ENCODE measurements around the gene IFI6.

IFI6 gene

GRCh38 chr1:27665016-27665651 is 6.9 kb downstream of the IFI6 start:
- DNase-seq (ENCODE audit: low spot score) = no peak
- in situ Hi-C loops (cut with MboI; ENCODE audit: low sequenced_read_pairs, unreplicated experiment) = loop anchor here (10.0 kb wide), 1 partner anchor 270 kb away; the partner anchor contains the start of gene GPR3
- no peak for TF ChIP-seq CTCF (IDR thresholded peaks at IDR 0.05; ENCODE audit: borderline replicate concordance, control extremely low read depth, extremely low read depth, insufficient read depth, missing control alignments)

GRCh38 chr1:27664291-27664690 is 7.7 kb downstream of the IFI6 start:
- in situ Hi-C loops (cut with MboI; ENCODE audit: low sequenced_read_pairs, unreplicated experiment) = loop anchor here (5.0 to 10.0 kb wide), 2 partner anchors 57 to 269 kb away; partner anchors contain the start of gene GPR3
- no peak for TF ChIP-seq CTCF (IDR thresholded peaks at IDR 0.05; ENCODE audit: borderline replicate concordance, control extremely low read depth, extremely low read depth, insufficient read depth, missing control alignments)
- DNase-seq (ENCODE audit: low spot score) = no peak

- in situ Hi-C loops (cut with MboI; ENCODE audit: low sequenced_read_pairs, unreplicated experiment) = loop anchor here (5.0 to 10.0 kb wide), 2 partner anchors 56 to 268 kb away; partner anchors contain the start of gene GPR3
- peak; percentile 83 for TF ChIP-seq CTCF (IDR thresholded peaks at IDR 0.05; ENCODE audit: borderline replicate concordance, control extremely low read depth, extremely low read depth, insufficient read depth, missing control alignments)
These were observed 9.1 kb downstream of the IFI6 start for GRCh38 chr1:27662707-27663393.

GRCh38 chr1:27662261-27662660 is 9.7 kb downstream of the IFI6 start:
- TF ChIP-seq CTCF (IDR thresholded peaks at IDR 0.05; ENCODE audit: borderline replicate concordance, control extremely low read depth, extremely low read depth, insufficient read depth, missing control alignments) = no peak
- DNase-seq (ENCODE audit: low spot score) = no peak
- in situ Hi-C loops (cut with MboI; ENCODE audit: low sequenced_read_pairs, unreplicated experiment) = loop anchor here (5.0 to 10.0 kb wide), 2 partner anchors 55 to 267 kb away; partner anchors contain the start of gene GPR3

More at GRCh38 chr1:27662707-27663393, 9.1 kb downstream of the IFI6 start:
- peak; percentile 79 for DNase-seq (ENCODE audit: low spot score)

GRCh38 chr1:27661412-27662075 is 10.4 kb downstream of the IFI6 start:
- TF ChIP-seq CTCF (IDR thresholded peaks at IDR 0.05; ENCODE audit: borderline replicate concordance, control extremely low read depth, extremely low read depth, insufficient read depth, missing control alignments) = no peak
- DNase-seq (ENCODE audit: low spot score) = no peak
- in situ Hi-C loops (cut with MboI; ENCODE audit: low sequenced_read_pairs, unreplicated experiment) = loop anchor here (5.0 to 10.0 kb wide), 2 partner anchors 54 to 267 kb away; partner anchors contain the start of gene GPR3

- TF ChIP-seq CTCF (IDR thresholded peaks at IDR 0.05; ENCODE audit: borderline replicate concordance, control extremely low read depth, extremely low read depth, insufficient read depth, missing control alignments) = no peak
- in situ Hi-C loops (cut with MboI; ENCODE audit: low sequenced_read_pairs, unreplicated experiment) = loop anchor here (5.0 to 10.0 kb wide), 2 partner anchors 53 to 266 kb away; partner anchors contain the start of gene GPR3
- no peak for DNase-seq (ENCODE audit: low spot score)
These were observed 11.6 kb downstream of the IFI6 start for GRCh38 chr1:27660300-27660835.
